RKO (cell line): ENCODE data around the gene CPXM2.

Source experiments
- DNase-seq: peaks from one replicate; pipeline ENCODE4 v3.0.0-alpha.2; 2016; ENCODE audit warnings: low spot score

Gene CPXM2

GRCh38 chr10:123797813-123798212 lies 93.8 kb downstream of the CPXM2 start:
- DNase-seq: no peak

DNA sequence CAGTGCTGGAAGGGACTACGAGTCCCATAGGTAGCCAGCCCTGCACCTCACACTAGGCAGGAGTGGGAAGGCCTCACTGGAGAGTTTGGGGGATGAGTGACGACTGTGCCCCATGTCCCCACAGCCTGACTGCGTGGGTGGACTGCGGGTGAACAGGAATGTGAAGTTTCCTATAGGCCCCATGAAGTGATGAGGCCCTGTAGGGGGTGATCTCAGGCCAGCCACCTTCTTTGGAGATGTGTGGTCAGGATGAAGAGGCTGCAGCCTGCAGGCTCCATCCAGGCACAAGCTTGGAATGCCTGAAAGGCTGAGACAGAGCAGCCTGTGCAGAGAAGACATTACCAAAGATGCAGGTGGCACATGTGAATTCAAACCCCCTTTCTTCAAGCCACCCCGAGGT lies 94.9 kb downstream of the CPXM2 start:
- no peak for DNase-seq

DNA sequence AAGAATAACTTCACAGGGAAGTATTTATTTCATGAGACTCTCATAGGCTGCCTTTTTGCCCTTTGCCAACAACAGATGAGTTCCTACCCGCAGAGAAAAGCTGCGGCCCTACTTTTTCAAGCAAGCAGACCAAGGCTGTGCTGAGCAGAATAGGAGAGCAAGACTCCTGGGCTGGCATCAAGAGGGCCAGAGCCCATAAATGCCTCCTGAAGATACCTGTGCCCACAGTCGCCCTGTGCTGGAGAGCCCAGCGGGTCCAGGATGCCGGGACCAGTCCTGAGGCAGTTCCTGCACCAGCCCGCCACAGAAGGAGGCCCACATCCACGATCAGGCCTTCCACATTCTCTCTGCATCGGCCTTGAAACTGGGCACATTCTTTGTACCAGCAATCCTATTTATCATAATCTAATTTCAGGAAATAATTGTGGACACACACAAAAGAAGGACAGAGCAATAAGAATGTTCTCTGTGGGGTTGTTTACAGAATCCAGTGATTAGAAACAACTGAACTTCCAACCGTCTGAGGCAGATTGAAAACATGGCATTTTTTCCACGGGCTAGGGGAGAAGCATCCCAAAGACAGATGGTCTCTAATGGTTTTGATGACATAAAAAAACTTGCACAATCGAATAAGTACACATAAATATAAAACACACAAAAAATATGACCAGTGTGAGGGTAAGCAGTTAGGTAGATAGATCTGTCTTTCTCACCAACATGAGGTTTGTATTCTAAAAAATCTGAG lies 95.6 kb downstream of the CPXM2 start:
- no peak for DNase-seq

GRCh38 chr10:123795196-123795780 lies 96.3 kb downstream of the CPXM2 start:
- DNase-seq: no peak

GRCh38 chr10:123792248-123792978 lies 99.2 kb downstream of the CPXM2 start:
- DNase-seq: no peak

GRCh38 chr10:123790132-123790885 lies 101.3 kb downstream of the CPXM2 start:
- peak; percentile 25 for DNase-seq

DNA sequence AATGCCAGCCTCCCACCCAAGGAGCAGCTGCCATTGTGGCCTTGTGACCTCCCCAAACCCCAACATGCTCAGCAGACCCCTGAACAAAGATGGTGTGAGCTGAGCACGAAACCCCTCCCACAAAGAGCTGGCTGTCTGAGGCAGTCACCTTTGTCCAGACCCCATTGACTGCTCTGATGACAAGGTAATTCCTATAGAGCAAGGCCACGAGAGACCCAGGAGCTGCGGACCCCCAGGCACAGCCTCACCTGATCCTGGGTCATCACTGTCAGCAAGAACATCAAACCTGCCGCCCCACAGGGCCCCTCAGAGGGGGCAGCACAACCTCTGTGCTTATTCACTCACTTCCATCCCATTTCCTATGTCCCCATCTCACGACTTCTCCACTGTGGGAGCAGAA lies 102.6 kb downstream of the CPXM2 start:
- DNase-seq: no peak

- DNase-seq: no peak
Observed at GRCh38 chr10:123787566-123787965, 104.0 kb downstream of the CPXM2 start.

DNA sequence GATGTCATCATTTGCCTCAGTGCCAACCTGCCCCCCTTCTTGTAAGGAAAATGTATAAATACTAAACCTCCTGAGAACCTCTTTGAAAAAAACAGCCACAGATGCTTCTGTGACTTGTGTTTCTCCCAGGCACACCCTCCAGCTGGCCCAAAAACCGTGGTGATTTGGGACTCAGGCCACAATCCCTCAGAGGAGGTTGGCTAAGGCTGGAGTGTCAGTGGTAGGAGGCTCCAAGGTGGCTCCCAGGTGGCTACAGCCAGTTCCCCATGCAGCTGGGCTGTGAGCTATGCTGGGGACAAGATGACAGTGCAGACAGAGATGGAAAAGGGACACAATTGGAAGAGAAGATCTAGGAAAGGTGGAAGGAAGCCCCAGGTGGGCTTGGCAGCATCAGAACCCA lies 104.7 kb downstream of the CPXM2 start:
- no peak for DNase-seq

- no peak for DNase-seq
Observed at GRCh38 chr10:123786306-123786705, 105.3 kb downstream of the CPXM2 start.

GRCh38 chr10:123784646-123785045 lies 107.0 kb downstream of the CPXM2 start:
- no peak for DNase-seq

DNA sequence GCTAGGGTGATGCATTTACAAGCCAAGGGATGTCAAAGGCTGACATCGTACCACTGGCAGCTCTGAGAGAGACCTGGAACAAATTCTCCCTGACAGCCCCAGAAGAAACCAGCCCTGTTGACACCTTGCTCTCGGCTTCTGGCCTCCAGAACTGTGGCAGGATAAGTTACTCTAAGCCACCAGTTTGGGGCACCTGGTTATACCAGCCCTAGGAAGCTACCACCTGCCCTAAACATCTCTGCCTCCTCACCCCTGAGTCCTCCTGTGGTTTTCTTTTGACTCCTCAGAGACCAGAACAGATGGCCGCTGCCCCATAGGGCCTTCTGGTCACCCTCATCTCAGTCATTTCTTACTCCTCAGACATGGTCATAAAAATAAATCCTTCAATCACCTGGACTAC lies 107.4 kb downstream of the CPXM2 start:
- DNase-seq: no peak

DNA sequence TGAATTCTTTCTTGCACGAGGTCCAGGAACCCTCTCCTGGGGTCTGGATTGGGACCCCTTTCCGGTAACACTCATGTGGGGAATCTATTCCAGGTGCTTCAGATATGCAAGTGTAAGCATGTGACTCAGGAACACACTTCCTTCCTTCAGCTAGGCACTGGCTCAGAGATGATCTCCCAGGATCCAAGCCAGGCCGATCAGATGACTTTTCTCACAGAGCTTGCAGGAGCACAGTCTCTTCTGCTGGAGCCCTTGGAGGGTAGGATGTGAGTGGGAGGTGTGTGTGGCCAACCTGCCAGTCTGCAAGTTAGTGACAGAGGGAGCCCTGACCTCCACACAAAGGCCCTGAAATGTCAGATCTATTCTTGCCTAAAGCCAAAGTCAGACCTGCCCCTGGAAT lies 108.3 kb downstream of the CPXM2 start:
- DNase-seq: no peak

DNA sequence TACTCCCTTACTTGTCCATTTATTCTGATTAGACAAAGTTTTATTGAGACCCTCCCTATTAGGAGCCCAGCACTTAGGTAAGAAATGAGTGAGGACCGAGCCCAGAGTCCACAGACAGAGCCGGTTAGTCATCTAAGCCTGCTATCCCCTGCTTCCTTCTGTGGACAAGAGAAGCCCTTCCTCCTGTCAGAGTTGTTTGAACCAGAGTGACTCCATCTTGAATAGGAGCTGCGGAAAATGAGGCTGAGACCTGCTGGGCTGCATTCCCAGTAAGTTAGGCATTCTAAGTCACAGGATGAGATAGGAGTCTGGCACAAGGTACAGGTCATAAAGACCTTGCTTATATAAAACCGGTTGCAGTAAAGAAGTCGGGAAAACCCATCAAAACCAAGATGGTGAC lies 109.1 kb downstream of the CPXM2 start:
- DNase-seq: no peak

- no peak for DNase-seq
Observed at GRCh38 chr10:123781956-123782500, 109.6 kb downstream of the CPXM2 start.

DNA sequence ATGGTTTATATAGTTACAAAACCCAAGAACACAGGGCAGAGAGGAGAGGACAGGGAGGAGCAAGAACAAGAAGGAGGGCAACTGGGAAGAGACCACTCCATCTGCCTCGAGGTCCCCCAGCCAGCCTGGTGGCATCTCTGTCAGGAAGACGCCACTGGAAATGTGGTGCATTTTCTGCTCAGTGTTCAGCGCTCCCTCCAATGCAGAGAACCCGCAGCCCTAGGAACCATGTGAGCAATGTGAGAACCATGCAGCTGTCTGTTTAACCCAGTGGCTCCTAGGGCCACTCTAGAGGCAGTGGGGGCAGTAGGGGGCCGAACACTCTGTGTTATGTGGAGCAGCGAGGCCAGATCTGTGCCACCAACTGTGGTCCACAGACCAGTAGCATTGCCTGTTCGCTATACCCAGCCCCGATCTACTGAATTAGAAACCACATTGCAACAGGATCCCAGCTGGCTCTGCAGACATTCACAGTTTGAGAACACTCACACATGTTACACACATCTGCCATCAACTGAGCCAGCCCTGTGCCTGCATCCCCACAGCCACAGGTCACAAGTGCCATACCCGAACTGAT lies 110.2 kb downstream of the CPXM2 start:
- DNase-seq: no peak

DNA sequence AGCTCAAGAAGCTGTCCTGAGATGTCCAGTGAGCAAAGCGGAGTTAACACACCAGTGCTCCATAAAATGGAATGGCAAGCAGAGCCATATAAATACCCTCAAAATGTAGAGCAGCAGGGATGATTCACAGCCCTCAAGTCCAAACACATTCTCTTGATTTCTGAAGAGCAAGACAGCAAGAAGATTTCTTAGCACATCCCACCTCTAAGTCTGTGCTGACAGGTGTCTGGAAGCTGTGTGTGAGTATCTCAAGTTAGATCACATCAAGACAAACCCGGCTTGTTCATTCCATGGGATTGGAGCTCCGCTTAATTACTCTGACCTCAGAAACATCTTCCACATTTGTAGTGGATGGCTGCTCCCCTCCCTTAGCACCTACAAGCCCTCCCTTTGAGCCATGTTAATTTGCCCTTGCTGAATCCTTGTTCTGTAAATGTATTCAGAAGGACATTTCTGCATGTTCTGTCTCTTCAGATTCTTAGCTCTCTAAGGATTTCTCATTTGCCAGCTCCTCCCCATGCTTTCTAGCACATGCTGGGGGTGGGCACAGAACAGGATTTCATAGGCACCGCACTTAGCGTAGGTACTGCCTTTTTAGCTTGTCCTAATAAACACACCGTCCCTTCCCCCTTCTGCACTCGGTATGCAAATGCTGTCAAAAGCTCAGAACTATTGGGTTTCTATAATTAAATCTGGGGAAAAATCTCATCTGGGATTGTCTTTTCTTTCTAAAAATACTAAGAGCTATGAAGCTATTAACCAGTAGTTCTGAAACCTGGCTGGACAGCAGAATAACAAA lies 112.7 kb downstream of the CPXM2 start:
- DNase-seq: no peak

- DNase-seq: no peak
Observed at GRCh38 chr10:123777881-123778280, 113.7 kb downstream of the CPXM2 start.

GRCh38 chr10:123774132-123774742 lies 117.4 kb downstream of the CPXM2 start:
- DNase-seq: no peak

DNA sequence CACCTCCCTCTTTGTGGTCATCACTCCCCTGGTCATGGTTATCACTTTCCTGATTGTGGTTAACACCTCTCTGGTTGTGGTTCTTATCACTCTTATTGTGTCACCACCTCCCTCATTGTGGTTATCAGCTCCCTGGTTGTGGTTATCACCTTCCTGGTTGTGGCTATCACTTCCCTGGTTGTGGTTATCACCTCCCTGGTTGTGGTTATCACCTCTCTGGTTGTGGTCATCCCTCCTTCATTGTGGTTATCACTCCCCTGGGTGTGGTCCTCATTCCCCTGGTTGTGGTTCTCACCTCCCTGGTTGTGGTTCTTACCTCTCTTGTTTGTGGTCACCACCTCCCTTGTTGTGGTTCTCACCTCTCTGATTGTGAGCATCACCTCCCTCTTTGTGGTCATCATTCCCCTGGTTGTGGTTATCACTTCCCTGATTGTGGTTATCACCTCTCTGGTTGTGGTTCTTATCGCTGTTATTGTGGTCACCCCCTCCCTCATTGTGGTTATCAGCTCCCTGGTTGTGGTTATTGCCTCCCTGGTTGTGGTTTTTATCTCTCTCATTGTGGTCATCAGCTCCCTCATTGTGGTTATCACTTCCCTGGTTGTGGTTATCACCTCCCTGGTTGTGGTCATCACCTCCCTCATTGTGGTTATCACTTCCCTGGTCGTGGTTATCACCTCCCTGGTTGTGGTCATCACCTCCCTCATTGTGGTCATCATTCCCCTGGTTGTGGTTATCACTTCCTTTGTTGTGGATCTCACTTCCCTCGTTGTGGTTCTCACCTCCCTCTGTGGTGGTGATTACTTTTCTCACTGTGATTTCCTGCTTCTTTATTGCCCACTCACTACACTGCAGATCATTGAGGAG lies 118.7 kb downstream of the CPXM2 start:
- no peak for DNase-seq
